Activated T-cell treated with anti-CD3 and anti-CD28 coated beads, Interleukin-2, amount 50 U/mL, for 72 hours (primary cell): ENCODE measurements around the gene NBPF3. TPM values are rescaled to one million over a fixed set of nuclear protein-coding genes. Genes with fewer than 3 reads are reported as not detected.
"Not testable (repeated sequence)": the region's sequence is repeated elsewhere in the genome, so short reads cannot be mapped to it uniquely, and the experiment has no call there.

Source experiments
- ATAC-seq, 2 donors: fragments of 150-1000 bp; cut with Tn5 transposase; replicated peaks in 1 of 2; 2 replicates each; pipeline ENCODE4 v1.10.0; 2021; ENCODE audit warnings: moderate library complexity in 2 of 2, mild to moderate bottlenecking in 1 of 2
- DNase-seq, 2 donors: peaks; one replicate each; pipeline ENCODE4 v3.0.0; 2021 to 2022; ENCODE audit warnings: mixed read lengths in 1 of 2
- H3K27ac Mint-ChIP-seq: one replicate; pipeline ENCODE4 v1.8.0; 2022; ENCODE audit warnings: mild to moderate bottlenecking, moderate library complexity, mixed read lengths
- H3K27me3 Mint-ChIP-seq: one replicate; pipeline ENCODE4 v1.8.0; 2022; ENCODE audit warnings: low read depth, mixed read lengths
- H3K36me3 Mint-ChIP-seq, 2 donors: one replicate each; pipeline ENCODE4 v1.8.0; 2022; ENCODE audit warnings: mixed read lengths in 2 of 2, mild to moderate bottlenecking in 1 of 2; ENCODE audit not compliant: insufficient read depth in 2 of 2
- H3K4me1 Mint-ChIP-seq: one replicate; pipeline ENCODE4 v1.8.0; 2022; ENCODE audit warnings: low read depth, mixed read lengths
- H3K4me3 Mint-ChIP-seq, 2 donors: one replicate each; pipeline ENCODE4 v1.8.0; 2022; ENCODE audit warnings: mild to moderate bottlenecking in 2 of 2, mixed read lengths in 2 of 2, moderate library complexity in 2 of 2
- H3K9me3 Mint-ChIP-seq, 2 donors: one replicate each; pipeline ENCODE4 v1.8.0; 2022; ENCODE audit warnings: mixed read lengths in 2 of 2
- total RNA-seq, 2 donors: library from RNA; stranded (reverse); gene quantifications; one replicate each; pipeline ENCODE4 v1.2.3, GENCODE V29; 2022

NBPF3 gene
- total RNA-seq, 2 donors from 2014 or later = 3.8 to 9.0 TPM

DNA sequence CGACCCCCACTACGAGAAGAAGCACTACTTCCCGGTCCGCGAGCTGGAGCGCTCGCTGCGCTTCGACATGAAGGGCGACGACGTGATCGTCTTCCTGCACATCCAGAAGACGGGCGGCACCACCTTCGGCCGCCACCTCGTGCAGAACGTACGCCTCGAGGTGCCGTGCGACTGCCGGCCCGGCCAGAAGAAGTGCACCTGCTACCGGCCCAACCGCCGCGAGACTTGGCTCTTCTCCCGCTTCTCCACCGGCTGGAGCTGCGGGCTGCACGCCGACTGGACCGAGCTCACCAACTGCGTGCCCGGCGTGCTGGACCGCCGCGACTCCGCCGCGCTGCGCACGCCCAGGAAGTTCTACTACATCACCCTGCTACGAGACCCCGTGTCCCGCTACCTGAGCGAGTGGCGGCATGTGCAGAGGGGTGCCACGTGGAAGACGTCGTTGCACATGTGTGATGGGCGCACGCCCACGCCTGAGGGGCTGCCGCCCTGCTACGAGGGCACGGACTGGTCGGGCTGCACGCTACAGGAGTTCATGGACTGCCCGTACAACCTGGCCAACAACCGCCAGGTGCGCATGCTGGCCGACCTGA, 11.4 kb upstream of the NBPF3 start:
- H3K4me3 Mint-ChIP-seq, H3K27ac Mint-ChIP-seq, H3K9me3 Mint-ChIP-seq, DNase-seq, H3K4me1 Mint-ChIP-seq, H3K36me3 Mint-ChIP-seq: not testable (repeated sequence)
- ATAC-seq = peak; percentile 29 to 38
- peaks cover 21% of the 10 kb centered on the region for H3K27me3 Mint-ChIP-seq

DNA sequence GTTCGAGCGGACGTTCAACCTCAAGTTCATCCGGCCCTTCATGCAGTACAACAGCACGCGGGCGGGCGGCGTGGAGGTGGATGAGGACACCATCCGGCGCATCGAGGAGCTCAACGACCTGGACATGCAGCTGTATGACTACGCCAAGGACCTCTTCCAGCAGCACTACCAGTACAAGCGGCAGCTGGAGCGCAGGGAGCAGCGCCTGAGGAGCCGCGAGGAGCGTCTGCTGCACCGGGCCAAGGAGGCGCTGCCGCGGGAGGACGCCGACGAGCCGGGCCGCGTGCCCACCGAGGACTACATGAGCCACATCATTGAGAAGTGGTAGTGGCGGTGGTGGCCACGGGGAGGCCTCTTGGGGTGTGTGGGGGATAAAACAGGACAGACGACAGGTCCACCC, 10.7 kb upstream of the NBPF3 start:
- not testable (repeated sequence) for H3K9me3 Mint-ChIP-seq, H3K27ac Mint-ChIP-seq, H3K36me3 Mint-ChIP-seq, H3K4me1 Mint-ChIP-seq, H3K4me3 Mint-ChIP-seq, DNase-seq, ATAC-seq
- peaks cover 21% of the 10 kb centered on the region for H3K27me3 Mint-ChIP-seq

DNA sequence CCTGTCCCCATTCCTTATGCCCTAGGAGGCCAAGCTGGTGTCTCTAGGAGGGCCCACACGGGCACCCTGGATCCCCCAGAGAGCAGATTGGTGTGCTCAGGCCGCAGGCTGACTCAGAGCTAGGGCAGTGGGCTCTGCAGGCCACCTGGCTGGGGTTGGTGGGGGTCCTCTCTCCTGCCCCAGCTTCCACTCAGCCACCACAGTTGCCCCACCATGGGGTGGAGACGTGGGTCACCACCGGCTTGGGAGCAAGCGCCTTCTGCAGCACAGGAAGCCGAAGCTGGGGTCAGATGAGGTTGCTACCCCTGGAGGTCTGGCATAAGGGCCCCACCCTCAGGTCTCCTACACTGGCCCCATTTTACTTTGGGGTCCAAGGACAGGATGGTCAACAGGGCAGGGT, 9.1 kb upstream of the NBPF3 start:
- H3K27me3 Mint-ChIP-seq = peaks cover 14% of the 10 kb centered on the region
- DNase-seq, ATAC-seq, H3K36me3 Mint-ChIP-seq, H3K27ac Mint-ChIP-seq, H3K4me3 Mint-ChIP-seq, H3K9me3 Mint-ChIP-seq, H3K4me1 Mint-ChIP-seq: not testable (repeated sequence)

DNA sequence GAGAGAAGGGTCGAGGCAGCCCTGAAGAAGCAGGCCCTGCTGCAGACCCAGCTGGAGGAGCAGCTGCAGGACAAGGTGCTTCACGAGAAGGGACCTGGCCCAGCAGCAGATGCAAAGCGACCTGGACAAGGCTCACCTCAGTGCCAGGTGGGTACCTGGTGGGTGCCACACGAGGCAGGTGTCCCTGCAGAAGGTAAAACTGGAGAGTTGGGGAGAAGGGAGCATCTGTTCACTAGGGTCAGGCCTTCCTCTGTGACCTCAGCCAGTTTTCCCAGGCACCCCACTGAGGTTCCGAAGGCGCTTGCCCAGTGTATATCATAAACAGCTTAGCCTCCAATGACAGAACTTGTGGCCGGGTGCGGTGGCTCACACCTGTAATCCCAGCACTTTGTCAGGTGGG, 5.5 kb upstream of the NBPF3 start:
- no peak for DNase-seq

DNA sequence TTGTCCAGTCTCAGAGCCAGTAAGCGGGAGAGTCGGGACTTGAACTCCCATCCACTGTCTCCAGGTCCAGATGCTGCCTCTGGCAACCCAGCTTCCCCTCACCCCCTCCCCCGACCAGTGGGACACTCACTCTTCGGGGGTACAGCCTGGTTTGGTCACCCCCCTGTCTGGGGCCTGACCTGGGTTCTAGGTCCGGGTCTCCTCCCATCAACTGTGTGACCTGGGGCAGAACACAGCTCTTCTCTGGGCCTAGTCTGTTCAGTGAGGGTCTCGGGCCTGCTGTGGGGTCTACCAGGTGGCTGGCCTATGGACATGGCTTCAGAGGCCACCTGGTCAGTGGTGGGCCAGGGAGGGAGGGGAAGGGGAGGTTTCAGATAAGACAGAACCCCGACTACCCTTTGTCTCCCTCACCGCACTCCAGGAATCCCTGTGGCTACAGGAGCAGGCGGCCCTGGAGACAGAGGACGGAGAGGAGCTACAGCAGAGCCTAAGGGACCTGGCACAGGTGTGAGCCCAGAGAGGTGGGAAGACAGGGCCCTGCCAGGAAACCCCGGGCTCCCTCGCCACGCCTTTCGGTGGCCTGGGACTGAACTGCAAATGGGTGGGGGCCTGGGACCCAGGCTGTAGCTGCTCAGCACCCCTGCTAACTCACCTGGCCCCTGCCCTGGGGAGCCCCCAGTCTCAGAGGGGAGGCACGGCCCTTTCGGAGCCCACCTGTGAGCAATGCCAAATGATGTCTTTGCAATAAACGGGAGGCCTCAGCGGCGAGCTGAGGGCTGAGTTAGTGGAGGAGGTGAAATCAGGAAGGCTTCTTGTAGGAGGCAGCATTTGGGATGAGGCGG, 4.1 kb upstream of the NBPF3 start:
- Mint-ChIP-seq H3K27ac (no peak overlapping the region), H3K9me3 (no peaks in the 10 kb centered on the region), H3K27me3 (peaks cover 17% of the 10 kb centered on the region), H3K4me3 (no peak overlapping the region), H3K36me3 (no peaks in the 10 kb centered on the region), H3K4me1 (peaks cover 18% of the 10 kb centered on the region)
- no peak for ATAC-seq
- no peak for DNase-seq

More for the DNA sequence above, 5.5 kb upstream of the NBPF3 start:
- peaks cover 17% of the 10 kb centered on the region for H3K27me3 Mint-ChIP-seq
- no peak for ATAC-seq
- no peak overlapping the region for H3K27ac Mint-ChIP-seq
- no peaks in the 10 kb centered on the region for H3K9me3 Mint-ChIP-seq
- H3K36me3 Mint-ChIP-seq = no peaks in the 10 kb centered on the region
- H3K4me3 Mint-ChIP-seq = no peak overlapping the region
- H3K4me1 Mint-ChIP-seq = peaks cover 9% of the 10 kb centered on the region

DNA sequence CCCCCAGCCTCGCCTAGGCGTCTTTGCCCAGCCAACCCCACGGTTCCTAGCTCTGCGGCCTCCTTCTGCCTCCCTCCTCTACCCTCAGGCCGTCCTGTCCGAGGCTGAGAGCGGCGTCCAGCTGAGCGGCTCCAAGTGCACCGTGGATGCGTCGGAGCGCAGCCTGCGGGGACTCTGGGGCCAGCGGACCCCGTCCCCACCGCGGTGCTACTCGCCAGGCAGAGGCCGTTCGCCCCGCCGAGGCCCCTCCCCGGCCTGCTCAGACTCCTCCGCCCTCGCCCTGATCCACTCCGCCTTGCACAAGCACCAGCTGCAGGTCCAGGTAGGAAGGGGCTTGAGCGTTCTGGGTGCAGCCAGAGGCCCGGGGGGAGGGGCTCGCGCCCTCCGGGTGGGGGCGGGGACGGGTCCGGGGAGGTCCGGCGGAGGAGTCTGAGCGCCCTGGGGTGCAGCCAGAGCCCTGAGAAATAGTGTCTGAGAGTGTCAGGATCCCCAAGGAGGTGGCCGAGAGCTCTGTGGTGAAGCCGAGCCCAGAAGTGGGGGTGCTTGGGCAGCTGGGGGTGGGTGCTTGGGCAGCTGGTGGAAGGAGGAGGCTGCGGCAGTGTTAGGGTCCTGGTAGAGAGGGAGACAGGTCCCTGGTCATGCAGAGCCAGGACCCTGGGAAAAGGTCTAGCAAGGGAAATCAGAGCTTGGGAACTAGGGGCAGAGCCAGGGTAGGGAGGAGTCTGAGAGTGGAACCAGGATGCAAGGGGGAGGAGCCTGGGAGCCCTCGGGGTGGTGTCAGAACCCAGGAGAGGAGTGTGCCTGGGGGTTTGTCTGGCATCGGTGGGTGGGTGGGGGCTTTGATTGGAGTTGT, 3.2 kb upstream of the NBPF3 start:
- Mint-ChIP-seq H3K4me3 (peak overlapping the region; percentile 42 to 63), H3K27ac (no peak overlapping the region), H3K4me1 (peaks cover 21% of the 10 kb centered on the region), H3K27me3 (peaks cover 17% of the 10 kb centered on the region), H3K36me3 (no peaks in the 10 kb centered on the region), H3K9me3 (no peaks in the 10 kb centered on the region)
- DNase-seq = no peak
- ATAC-seq = no peak

DNA sequence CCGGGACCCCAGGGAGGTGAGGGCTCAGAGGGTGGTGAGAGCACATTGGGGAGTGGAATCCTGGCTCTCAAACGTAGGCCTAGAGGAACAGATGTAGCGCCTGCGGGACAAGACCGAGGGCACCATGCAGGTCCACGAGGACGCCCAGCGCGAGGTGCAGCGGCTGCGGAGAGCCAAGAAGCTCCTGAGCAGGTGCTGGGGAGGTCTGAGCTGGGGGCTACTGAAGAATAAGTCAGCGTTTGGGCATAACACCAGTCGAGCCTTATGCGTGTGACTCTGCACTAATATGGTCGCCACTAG, 2.6 kb upstream of the NBPF3 start:
- peaks cover 21% of the 10 kb centered on the region for H3K4me1 Mint-ChIP-seq
- H3K27me3 Mint-ChIP-seq = peaks cover 17% of the 10 kb centered on the region
- no peak overlapping the region for H3K27ac Mint-ChIP-seq
- ATAC-seq (no peak), DNase-seq (no peak)
- no peaks in the 10 kb centered on the region for H3K36me3 Mint-ChIP-seq
- H3K9me3 Mint-ChIP-seq = no peaks in the 10 kb centered on the region
- H3K4me3 Mint-ChIP-seq = peak overlapping the region; percentile 42 to 63

DNA sequence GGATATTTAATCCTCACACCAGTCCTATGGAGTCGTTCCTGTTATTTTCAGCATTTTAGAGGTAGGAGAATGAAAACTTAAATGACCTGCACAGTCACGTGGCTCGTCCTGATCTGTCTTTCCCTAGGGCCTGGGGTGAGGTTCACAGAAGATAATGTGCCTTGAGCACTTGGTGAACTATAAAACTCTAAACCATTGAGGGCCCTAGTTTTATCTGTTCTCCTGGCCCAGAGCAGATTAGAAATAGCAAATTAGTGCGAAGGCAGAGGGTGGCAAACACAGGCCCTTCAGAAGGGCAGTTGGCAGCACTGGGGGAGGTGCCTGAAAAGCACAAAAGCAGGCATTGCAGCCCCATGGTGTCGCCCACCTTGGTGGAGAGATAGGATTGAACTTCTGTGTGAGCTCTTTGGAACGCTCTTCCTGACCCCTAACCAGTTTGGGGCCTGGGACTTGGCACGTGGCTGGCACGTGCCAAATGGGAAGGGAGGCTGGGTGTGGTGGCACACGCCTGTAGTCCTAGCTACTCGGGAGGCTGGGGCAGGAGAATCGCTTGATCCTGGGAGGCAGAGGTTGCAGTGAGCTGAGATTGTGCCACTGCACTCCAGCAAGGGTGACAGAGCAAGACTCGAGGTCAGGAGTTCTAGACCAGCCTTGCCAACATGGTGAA, 1.2 kb upstream of the NBPF3 start:
- ATAC-seq, H3K27ac Mint-ChIP-seq, DNase-seq, H3K36me3 Mint-ChIP-seq, H3K9me3 Mint-ChIP-seq: not testable (repeated sequence)
- Mint-ChIP-seq H3K4me3 (peak overlapping the region; percentile 66 to 95), H3K4me1 (peaks cover 21% of the 10 kb centered on the region), H3K27me3 (peaks cover 17% of the 10 kb centered on the region)

DNA sequence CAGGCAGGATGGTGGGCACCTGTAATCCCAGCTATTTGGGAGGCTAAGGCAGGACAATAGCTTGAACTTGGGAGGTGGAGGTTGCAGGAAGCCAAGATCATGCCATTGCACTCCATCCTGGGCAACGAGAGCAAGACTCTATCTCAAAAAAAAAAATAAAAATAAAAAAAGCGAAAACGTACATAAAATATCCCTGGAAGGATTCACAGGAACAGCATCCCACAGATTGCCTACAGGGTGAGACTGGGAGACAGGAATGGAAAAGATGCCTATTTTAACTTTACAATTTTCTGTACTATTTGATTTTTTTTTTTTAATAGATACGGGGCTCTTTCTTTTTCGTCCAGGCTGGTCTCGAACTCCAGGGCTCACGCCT, 604 bp upstream of the NBPF3 start:
- H3K9me3 Mint-ChIP-seq = no peaks in the 10 kb centered on the region
- H3K4me3 Mint-ChIP-seq = peak overlapping the region; percentile 95 to 98
- H3K36me3 Mint-ChIP-seq = no peaks in the 10 kb centered on the region
- DNase-seq (no peak), ATAC-seq (no peak)
- peaks cover 17% of the 10 kb centered on the region for H3K27me3 Mint-ChIP-seq
- H3K27ac Mint-ChIP-seq = no peak overlapping the region
- H3K4me1 Mint-ChIP-seq = peaks cover 21% of the 10 kb centered on the region

DNA sequence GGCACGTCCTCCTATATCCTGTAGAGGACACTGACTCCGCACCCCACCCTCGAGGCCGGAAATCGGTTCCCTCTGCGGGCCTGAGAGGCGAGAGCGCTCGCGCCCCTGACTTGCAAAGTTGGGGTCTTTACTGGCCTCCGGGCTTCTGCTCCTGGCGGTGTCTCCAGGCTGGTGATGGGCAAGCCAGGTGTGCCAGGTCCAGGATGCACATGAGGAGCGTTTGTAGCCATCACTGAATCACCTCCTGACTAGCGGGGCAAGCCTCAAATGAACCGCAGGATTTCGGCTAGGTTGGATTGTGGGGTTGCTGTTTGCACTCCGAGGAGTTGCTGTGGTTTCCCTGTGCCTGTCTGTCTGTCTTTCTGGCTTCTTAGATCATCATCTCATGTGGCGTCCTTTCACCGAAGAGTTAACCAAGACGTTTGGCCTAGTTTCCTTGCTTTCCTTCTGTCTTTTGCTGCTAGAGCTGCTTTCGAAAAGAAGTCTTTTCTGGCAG, 741 bp downstream of the NBPF3 start:
- H3K27me3 Mint-ChIP-seq = peaks cover 17% of the 10 kb centered on the region
- H3K9me3 Mint-ChIP-seq, H3K36me3 Mint-ChIP-seq, H3K27ac Mint-ChIP-seq: not testable (repeated sequence)
- H3K4me1 Mint-ChIP-seq = peaks cover 21% of the 10 kb centered on the region
- peak; percentile 37 to 40 for DNase-seq
- H3K4me3 Mint-ChIP-seq = peak overlapping the region; percentile 95 to 98
- ATAC-seq = peak; percentile 26 to 38

DNA sequence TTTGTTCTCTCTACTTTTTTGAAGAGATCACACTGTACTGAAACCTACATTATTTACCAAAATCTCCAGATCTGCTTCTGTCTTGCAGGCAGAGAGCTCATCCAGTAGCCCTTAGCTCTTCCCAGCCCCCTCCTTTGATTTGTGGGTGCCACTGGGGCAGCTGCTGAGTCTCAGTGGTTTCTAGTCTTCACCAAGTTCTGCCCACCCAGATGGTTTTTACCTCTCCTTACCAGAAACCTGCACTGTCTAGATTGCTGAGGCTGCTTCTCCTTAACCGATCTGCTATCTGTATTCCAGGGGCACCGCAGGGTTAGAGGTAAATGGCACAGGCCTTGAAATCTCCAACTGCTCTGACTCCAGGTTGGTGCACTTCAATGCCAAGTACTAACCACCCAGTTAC, 6.7 kb downstream of the NBPF3 start:
- not testable (repeated sequence) for H3K27ac Mint-ChIP-seq, H3K9me3 Mint-ChIP-seq, H3K4me3 Mint-ChIP-seq, H3K27me3 Mint-ChIP-seq, ATAC-seq, DNase-seq, H3K36me3 Mint-ChIP-seq
- peaks cover 15% of the 10 kb centered on the region for H3K4me1 Mint-ChIP-seq

DNA sequence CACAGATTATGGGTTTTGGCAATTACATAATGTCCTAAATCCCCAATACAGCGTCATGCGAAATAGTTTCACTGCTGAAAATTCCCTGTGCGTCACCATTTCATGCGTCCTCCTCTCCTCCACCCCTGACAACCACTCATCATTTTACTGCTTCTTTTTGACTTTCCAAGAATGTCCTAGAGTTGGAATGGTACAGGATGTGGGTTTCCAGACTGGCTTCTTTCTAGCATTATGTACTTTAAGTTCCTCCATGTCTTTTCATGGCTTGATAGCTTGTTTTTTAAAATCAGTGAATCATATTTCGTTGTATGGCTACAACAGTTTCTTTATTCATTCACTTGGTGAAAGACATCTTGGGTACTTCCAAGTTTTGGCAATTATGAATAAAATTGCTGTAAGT, 7.4 kb downstream of the NBPF3 start:
- no peaks in the 10 kb centered on the region for H3K9me3 Mint-ChIP-seq
- peaks cover 0 to 1% of the 10 kb centered on the region in 2 donors for H3K36me3 Mint-ChIP-seq
- H3K4me3 Mint-ChIP-seq = no peak overlapping the region
- ATAC-seq (no peak), DNase-seq (no peak)
- H3K27me3 Mint-ChIP-seq = no peaks in the 10 kb centered on the region
- no peak overlapping the region for H3K27ac Mint-ChIP-seq
- H3K4me1 Mint-ChIP-seq = peaks cover 15% of the 10 kb centered on the region

DNA sequence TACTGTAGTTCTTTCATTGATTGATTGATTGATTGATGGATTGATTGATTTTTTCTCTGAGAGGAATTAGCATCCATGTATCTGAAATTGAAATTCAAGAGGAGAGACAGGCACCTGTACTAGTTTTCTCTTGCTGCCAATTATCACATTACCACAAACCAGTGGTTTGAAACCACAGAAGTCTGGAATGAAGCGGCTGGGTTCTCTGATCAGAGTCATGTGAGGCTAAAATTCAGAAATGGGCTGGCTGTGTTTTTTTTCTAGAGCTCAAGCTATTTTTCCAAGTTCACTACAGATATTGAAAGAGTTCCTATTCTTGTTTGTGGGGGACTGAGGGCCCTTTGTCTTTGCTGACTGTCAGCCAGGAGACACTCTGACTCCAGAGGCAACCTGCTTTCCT, 10.0 kb downstream of the NBPF3 start:
- Mint-ChIP-seq H3K27me3 (no peaks in the 10 kb centered on the region), H3K36me3 (peaks cover 1 to 4% of the 10 kb centered on the region in 2 donors), H3K4me1 (peaks cover 30% of the 10 kb centered on the region), H3K27ac (no peak overlapping the region), H3K9me3 (no peaks in the 10 kb centered on the region), H3K4me3 (no peak overlapping the region)
- ATAC-seq (no peak), DNase-seq (no peak)
